SK-N-SH (cell line): ENCODE data around the gene ASCL2.

Experiments
- CHD2 ChIP-seq: fragments of 150-350 bp; IDR thresholded peaks from 2 replicates; pipeline ENCODE4 v1.6.1; 2018; ENCODE audit warnings: low read length; ENCODE audit not compliant: partially characterized antibody
- CTCF ChIP-seq: fragments of 200-600 bp; sonication (generic); IDR thresholded peaks from 2 replicates; pipeline ENCODE4 v1.6.1; 2017; ENCODE audit warnings: antibody characterized with exemption, mild to moderate bottlenecking, moderate library complexity
- ELF1 ChIP-seq: IDR thresholded peaks from 2 replicates; pipeline ENCODE4 v1.4.0; 2012
- EZH2phosphoT487 ChIP-seq: fragments of 200-600 bp; sonication (generic); IDR thresholded peaks from 2 replicates; pipeline ENCODE4 v1.6.1; 2017; ENCODE audit warnings: low read depth, mixed run types, mild to moderate bottlenecking, antibody characterized with exemption, moderate library complexity, borderline replicate concordance
- GATA2 ChIP-seq: sonication (generic); formaldehyde crosslinking; IDR thresholded peaks from 2 replicates; pipeline ENCODE4 v1.5.0; 2020; ENCODE audit warnings: mild to moderate bottlenecking, missing genetic modification reagents
- MXI1 ChIP-seq: IDR thresholded peaks from 2 replicates; pipeline ENCODE4 v1.6.1; 2012; ENCODE audit warnings: mild to moderate bottlenecking, low read depth, low read length, improper control_type of control experiment
- NRF1 ChIP-seq: IDR thresholded peaks from 2 replicates; pipeline ENCODE4 v1.6.1; 2012; ENCODE audit warnings: low read depth, mild to moderate bottlenecking, low read length
- POLR2AphosphoS5 ChIP-seq: IDR thresholded peaks from 2 replicates; pipeline ENCODE4 v1.6.1; 2012; ENCODE audit warnings: low read depth, low read length
- REST ChIP-seq: IDR thresholded peaks from 2 replicates; pipeline ENCODE4 v1.6.1; 2012; ENCODE audit warnings: mild to moderate bottlenecking, low read depth, low read length, moderate library complexity
- RFX5 ChIP-seq: IDR thresholded peaks from 2 replicates; pipeline ENCODE4 v1.6.1; 2012; ENCODE audit warnings: mild to moderate bottlenecking, improper control_type of control experiment, low read length
- USF1 ChIP-seq: IDR thresholded peaks from 2 replicates; pipeline ENCODE4 v1.4.0; 2012; ENCODE audit warnings: low read depth, borderline replicate concordance
- YY1 ChIP-seq: IDR thresholded peaks from 2 replicates; pipeline ENCODE4 v1.4.0; 2012; ENCODE audit warnings: low read depth, mild to moderate bottlenecking
- TF ChIP-seq, protein P1 (sequence below): IDR thresholded peaks from 2 replicates; pipeline ENCODE4 v1.4.0; 2012; ENCODE audit warnings: low read depth

GRCh38 chr11:2262301-2263070 is 7.9 kb downstream of the ASCL2 start:
- no peak for TF ChIP-seq RFX5
- no peak for TF ChIP-seq CTCF
- TF ChIP-seq YY1, result no peak
- TF ChIP-seq REST, result no peak
- TF ChIP-seq POLR2AphosphoS5, result no peak
- TF ChIP-seq CHD2, result no peak
- no peak for TF ChIP-seq MXI1
- TF ChIP-seq USF1, result no peak
- TF ChIP-seq GATA2 (CRISPR knock-in tag), result no peak
- no peak for TF ChIP-seq ELF1
- no peak for TF ChIP-seq EZH2phosphoT487
- TF ChIP-seq, protein P1, sequence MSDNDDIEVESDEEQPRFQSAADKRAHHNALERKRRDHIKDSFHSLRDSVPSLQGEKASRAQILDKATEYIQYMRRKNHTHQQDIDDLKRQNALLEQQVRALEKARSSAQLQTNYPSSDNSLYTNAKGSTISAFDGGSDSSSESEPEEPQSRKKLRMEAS, result no peak
- no peak for TF ChIP-seq NRF1
